Breast epithelium (tissue), 4 donors: ENCODE data around the gene COMMD7. TPM values are rescaled to one million over a fixed set of nuclear protein-coding genes. Genes with fewer than 3 reads are reported as not detected.
A peak's percentile ranks its signal among the peaks of the same experiment; 100 is the strongest.

Experiments
- DNase-seq, 2 donors: peaks; one replicate each; pipeline ENCODE4 v3.0.0-alpha.2; 2019; ENCODE audit warnings: low spot score in 2 of 2
- H3K27ac ChIP-seq, 2 donors: fragments of 200-600 bp; sonication (generic) in 1 of 2; one replicate each; pipeline ENCODE4 v1.5.1; 2016 to 2019; ENCODE audit warnings: mild to moderate bottlenecking in 1 of 2
- H3K27me3 ChIP-seq, 2 donors: fragments of 200-600 bp; sonication (generic) in 1 of 2; one replicate each; pipeline versions ENCODE4 v1.5.1 to v1.6.0; 2017 to 2019; ENCODE audit warnings: control low read depth in 1 of 2, mild to moderate bottlenecking in 1 of 2
- H3K36me3 ChIP-seq: fragments of 200-600 bp; one replicate; pipeline ENCODE4 v1.5.1; 2019
- H3K4me1 ChIP-seq, 2 donors: fragments of 200-600 bp; sonication (generic); one replicate each; pipeline ENCODE4 v1.5.1; 2016 to 2019; ENCODE audit warnings: control low read depth in 1 of 2
- H3K4me3 ChIP-seq, 3 donors: fragments of 200-600 bp; sonication (generic); 1 replicate in 2 of 3; 2 replicates in 1 of 3; pipeline ENCODE4 v1.5.1; 2016 to 2019; ENCODE audit warnings: mild to moderate bottlenecking in 3 of 3, moderate library complexity in 2 of 3
- H3K9me3 ChIP-seq, 2 donors: fragments of 200-600 bp; sonication (generic) in 1 of 2; one replicate each; pipeline ENCODE4 v1.5.1; 2016 to 2019; ENCODE audit warnings: control low read depth in 1 of 2
- CTCF ChIP-seq, 3 donors: fragments of 450-650 bp; IDR thresholded peaks; one replicate each; pipeline ENCODE4 v1.5.1; 2016 to 2017; ENCODE audit warnings: antibody characterized with exemption in 3 of 3, mild to moderate bottlenecking in 3 of 3, moderate library complexity in 3 of 3
- POLR2A ChIP-seq: fragments of 450-650 bp; IDR thresholded peaks from one replicate; pipeline ENCODE4 v1.6.1; 2016; ENCODE audit warnings: antibody characterized with exemption, mild to moderate bottlenecking, moderate library complexity
- POLR2AphosphoS5 ChIP-seq, 3 donors: sonication (generic); formaldehyde crosslinking; IDR thresholded peaks; one replicate each; pipeline ENCODE4 v1.6.1; 2017; ENCODE audit warnings: antibody characterized with exemption in 3 of 3
- intact Hi-C: fragments of 100-400 bp; cut with DNase I; formaldehyde crosslinking; loops from one replicate; pipeline ENCODE4 v1.15.1; 2023; ENCODE audit warnings: low total_unique reads
- total RNA-seq, 3 donors: library from RNA; depleted of rRNA; stranded (reverse); fragments of >200 nt; gene quantifications; one replicate each; pipeline ENCODE4 v1.1.0, GENCODE V29; 2016

The COMMD7 gene
- total RNA-seq, 3 donors from 2014 or later: 22.7 to 30.9 (median 24.3) TPM

DNA sequence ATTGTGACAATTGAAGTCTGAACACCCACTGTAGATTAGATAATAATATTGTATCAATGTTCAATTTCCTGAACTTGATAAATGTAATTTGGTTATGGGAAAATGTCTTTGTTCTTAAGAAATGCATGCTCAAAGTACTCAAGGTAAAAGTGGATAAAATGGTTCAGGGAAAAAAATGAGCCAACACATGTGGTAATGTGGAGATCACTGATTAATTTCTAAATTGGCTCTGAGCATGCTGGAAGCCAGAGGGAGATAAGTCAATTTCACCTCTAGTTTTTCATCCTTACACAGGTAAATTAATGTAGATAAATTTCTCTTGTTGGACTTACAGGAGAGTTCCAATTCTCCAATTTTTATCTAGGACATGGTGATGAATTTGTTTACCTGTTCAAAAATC is 8.0 kb upstream of the COMMD7 start:
- Histone ChIP-seq H3K27me3 (no peaks in the 10 kb centered on the region), H3K4me1 (no peaks in the 10 kb centered on the region), H3K27ac (no peak overlapping the region), H3K36me3 (no peaks in the 10 kb centered on the region), H3K9me3 (no peaks in the 10 kb centered on the region), H3K4me3 (no peak overlapping the region)
- no peak for TF ChIP-seq CTCF (IDR thresholded peaks at IDR 0.05)
- TF ChIP-seq POLR2AphosphoS5 (IDR thresholded peaks at IDR 0.05): no peak
- no peak for TF ChIP-seq POLR2A
- no peak for DNase-seq
- intact Hi-C loops: no loop called here

DNA sequence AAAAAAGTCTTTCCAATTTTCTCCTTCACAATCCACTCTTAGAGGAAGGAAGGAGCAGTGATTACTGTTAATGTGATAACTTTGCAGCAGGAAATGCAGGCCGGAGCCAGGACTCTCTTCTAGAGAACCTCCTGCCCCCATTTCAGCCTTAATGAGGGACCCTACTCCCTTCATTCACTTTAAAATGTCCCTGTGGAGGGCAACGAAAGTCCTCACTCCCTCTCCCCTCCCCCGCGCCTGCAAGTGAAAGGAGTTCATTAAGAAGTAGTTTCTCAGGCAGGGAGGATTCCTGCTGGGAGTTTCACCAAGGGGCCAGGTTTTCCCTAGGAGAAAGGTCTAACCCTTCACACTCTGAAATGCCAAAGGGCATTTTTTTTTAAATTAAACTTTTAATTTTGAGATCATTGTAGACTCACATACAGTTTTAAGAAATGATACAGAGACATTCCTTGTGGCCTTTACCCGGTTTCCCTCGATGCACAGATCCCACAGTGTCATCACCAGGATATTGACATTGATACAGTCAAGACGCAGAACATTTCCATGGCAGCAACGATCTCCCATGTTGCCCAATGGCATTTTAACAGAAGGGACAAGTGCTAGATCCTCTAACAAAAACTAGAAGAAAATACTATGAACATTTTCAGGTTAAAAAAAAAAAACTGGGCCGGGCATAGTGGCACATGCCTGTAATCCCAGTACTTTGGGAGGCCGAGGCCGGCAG is 6.8 kb upstream of the COMMD7 start:
- intact Hi-C loops: no loop called here
- H3K27ac ChIP-seq: no peak overlapping the region
- no peaks in the 10 kb centered on the region for H3K4me1 ChIP-seq
- no peak for TF ChIP-seq POLR2AphosphoS5 (IDR thresholded peaks at IDR 0.05)
- no peak for TF ChIP-seq CTCF (IDR thresholded peaks at IDR 0.05)
- no peak for TF ChIP-seq POLR2A
- no peak for DNase-seq
- H3K4me3 ChIP-seq: no peak overlapping the region
- H3K36me3 ChIP-seq: no peaks in the 10 kb centered on the region
- H3K9me3 ChIP-seq: no peaks in the 10 kb centered on the region
- no peaks in the 10 kb centered on the region for H3K27me3 ChIP-seq

DNA sequence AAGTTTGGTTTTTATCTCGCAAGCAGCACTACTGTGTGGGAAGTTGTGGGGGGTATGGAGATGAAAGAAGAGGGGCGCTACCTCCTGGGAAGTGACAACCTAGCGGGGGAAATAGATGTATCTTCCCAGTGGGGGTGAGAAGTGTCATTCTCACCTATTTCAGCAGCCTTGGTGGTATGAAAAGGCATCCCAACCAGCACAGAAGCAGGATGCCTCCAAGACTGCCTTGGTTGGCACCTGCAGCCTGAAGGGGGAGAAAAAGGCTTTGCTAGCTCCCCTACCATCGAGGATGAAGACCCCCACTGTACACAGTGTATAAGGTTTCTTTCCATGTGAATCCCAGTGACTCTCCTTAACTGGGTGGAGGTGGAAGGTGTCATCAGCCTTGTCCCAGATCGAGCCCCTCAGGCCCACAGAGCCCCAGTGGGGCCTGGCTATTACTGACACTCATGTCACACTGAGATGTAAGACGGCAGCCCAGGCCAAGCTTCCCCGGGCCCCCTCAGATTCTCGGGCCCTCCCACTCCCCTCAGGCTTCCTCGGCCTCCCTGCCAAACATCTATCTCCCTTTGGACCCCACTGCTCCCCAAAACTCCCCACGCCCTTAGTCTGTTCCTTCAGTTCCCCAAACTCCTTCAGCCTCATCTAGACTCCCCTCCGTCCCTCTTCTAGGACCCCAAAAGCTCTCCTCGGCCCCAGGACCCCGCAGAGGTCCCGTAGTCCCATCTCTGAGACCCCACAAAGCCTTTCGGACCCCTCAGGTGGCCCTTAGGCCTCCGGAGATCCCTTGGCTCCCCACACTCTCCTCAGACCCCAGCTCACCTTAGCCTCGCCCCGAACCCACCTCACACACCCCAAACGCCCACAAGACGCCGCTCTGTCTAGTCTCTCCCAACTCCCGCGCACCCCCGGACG is 688 bp downstream of the COMMD7 start:
- no peak for TF ChIP-seq POLR2AphosphoS5 (IDR thresholded peaks at IDR 0.05)
- TF ChIP-seq CTCF (IDR thresholded peaks at IDR 0.05): no peak
- no peak for TF ChIP-seq POLR2A
- intact Hi-C loops: no loop called here
- Histone ChIP-seq H3K36me3 (no peaks in the 10 kb centered on the region), H3K9me3 (no peaks in the 10 kb centered on the region), H3K27ac (peak overlapping the region; percentile 92 to 93), H3K27me3 (no peaks in the 10 kb centered on the region), H3K4me1 (no peaks in the 10 kb centered on the region), H3K4me3 (peak overlapping the region; percentile 74 to 85 (median 79))
- no peak for DNase-seq

DNA sequence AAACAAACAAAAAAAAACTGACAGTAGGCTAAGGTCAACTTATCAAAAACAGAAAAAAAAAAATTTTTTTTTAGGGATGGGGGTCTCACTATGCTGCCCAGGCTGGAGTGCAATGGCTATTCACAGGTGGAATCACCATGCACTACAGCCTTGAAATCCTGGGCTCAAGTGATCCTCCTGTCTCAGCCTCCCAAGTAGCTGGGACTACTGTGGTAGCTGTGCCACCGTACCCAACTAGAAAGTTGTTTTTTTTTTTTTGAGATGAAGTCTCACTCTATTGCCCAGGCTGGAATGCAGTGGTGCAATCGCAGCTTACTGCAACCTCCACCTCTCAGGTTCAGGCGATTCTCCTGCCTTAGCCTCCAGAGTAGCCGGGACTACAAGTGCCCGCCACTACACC is 2.1 kb downstream of the COMMD7 start:
- intact Hi-C loops: no loop called here
- Histone ChIP-seq H3K27ac (no peak overlapping the region), H3K4me3 (no peak overlapping the region), H3K27me3 (no peaks in the 10 kb centered on the region), H3K4me1 (no peaks in the 10 kb centered on the region), H3K36me3 (no peaks in the 10 kb centered on the region), H3K9me3 (no peaks in the 10 kb centered on the region)
- no peak for TF ChIP-seq POLR2A
- no peak for TF ChIP-seq POLR2AphosphoS5 (IDR thresholded peaks at IDR 0.05)
- TF ChIP-seq CTCF (IDR thresholded peaks at IDR 0.05): no peak
- DNase-seq: no peak
